ENCODE measurements around the gene EXOC6.

- TF ChIP-seq, protein P1, sequence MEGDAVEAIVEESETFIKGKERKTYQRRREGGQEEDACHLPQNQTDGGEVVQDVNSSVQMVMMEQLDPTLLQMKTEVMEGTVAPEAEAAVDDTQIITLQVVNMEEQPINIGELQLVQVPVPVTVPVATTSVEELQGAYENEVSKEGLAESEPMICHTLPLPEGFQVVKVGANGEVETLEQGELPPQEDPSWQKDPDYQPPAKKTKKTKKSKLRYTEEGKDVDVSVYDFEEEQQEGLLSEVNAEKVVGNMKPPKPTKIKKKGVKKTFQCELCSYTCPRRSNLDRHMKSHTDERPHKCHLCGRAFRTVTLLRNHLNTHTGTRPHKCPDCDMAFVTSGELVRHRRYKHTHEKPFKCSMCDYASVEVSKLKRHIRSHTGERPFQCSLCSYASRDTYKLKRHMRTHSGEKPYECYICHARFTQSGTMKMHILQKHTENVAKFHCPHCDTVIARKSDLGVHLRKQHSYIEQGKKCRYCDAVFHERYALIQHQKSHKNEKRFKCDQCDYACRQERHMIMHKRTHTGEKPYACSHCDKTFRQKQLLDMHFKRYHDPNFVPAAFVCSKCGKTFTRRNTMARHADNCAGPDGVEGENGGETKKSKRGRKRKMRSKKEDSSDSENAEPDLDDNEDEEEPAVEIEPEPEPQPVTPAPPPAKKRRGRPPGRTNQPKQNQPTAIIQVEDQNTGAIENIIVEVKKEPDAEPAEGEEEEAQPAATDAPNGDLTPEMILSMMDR (IDR thresholded peaks at IDR 0.05 in 2 of 3, conservative IDR thresholded peaks at IDR 0.05 in 1 of 3; ENCODE audit: borderline replicate concordance in 1 of 3, insufficient read depth in 1 of 3, low read depth in 2 of 3, low read length in 2 of 3), result no peak
- TF ChIP-seq POLR2AphosphoS5 (IDR thresholded peaks at IDR 0.05; ENCODE audit: low read depth, low read length) (no peak), EZH2 (IDR thresholded peaks at IDR 0.05) (no peak), TCF7L2 (IDR thresholded peaks at IDR 0.05; ENCODE audit: borderline replicate concordance, extremely low read depth, insufficient read depth, insufficient read length) (no peak), EGR1 (IDR thresholded peaks at IDR 0.05; ENCODE audit: low read depth) (no peak), SP1 (IDR thresholded peaks at IDR 0.05; ENCODE audit: low read depth) (no peak), JUND (IDR thresholded peaks at IDR 0.05) (no peak), ZBTB33 (IDR thresholded peaks at IDR 0.05; ENCODE audit: extremely low read depth, insufficient replicate concordance, low read length) (no peak)
- TF ChIP-seq, protein P2, sequence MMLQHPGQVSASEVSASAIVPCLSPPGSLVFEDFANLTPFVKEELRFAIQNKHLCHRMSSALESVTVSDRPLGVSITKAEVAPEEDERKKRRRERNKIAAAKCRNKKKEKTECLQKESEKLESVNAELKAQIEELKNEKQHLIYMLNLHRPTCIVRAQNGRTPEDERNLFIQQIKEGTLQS (IDR thresholded peaks at IDR 0.05), result no peak
These were observed 211.9 kb downstream of the EXOC6 start, which contains the start of gene CYP26C1 for GRCh38 chr10:93059975-93060886.
